Breast epithelium (tissue), 3 donors: ENCODE data around the gene GALNT2.

Experiments used
- POLR2A ChIP-seq: fragments of 450-650 bp; IDR thresholded peaks from one replicate; pipeline ENCODE4 v1.6.1; 2016; ENCODE audit warnings: antibody characterized with exemption, mild to moderate bottlenecking, moderate library complexity
- POLR2AphosphoS5 ChIP-seq, 3 donors: sonication (generic); formaldehyde crosslinking; IDR thresholded peaks; one replicate each; pipeline ENCODE4 v1.6.1; 2017; ENCODE audit warnings: antibody characterized with exemption in 3 of 3

DNA sequence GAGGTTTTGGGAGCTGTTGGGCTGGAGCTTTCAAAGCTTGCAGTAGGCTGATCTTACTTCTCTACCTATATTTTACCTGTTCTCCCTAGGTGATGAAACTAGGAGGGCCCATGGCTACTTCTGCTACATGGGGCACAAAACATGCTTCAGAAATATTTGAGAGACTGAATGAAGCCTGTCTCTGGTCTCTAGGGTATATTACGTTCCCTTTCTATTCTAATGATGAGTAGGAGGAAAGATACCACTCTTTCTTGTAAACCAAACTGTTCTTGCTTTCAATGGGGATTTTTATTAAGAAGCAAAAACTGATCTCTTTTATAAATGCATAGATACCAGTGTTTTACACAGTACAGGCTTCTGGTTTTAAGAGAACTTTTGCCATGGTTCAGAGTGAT, 103.1 kb downstream of the GALNT2 start:
- TF ChIP-seq POLR2A (no peak), POLR2AphosphoS5 (IDR thresholded peaks at IDR 0.05) (no peak)
